ENCODE measurements around the gene RCOR3. TPM values are rescaled to one million over a fixed set of nuclear protein-coding genes. Genes with fewer than 3 reads are reported as not detected.
"Not testable (repeated sequence)": the region's sequence is repeated elsewhere in the genome, so short reads cannot be mapped to it uniquely, and the experiment has no call there.

Gene RCOR3
- total RNA-seq, 4 donors from 2014 or later = 26.1 to 88.5 (median 39.8) TPM

- intact Hi-C loops (cut with DNase I; ENCODE audit: low total_unique reads) = no loop called here
- H3K36me3 ChIP-seq = no peaks in the 10 kb centered on the region
These were observed 41.8 kb upstream of the RCOR3 start for GRCh38 chr1:211217392-211217791.

GRCh38 chr1:211222469-211223234, 36.5 kb upstream of the RCOR3 start:
- intact Hi-C loops (cut with DNase I; ENCODE audit: low total_unique reads); H3K27ac ChIP-seq; H3K4me1 ChIP-seq; H3K27me3 ChIP-seq; H3K9me3 ChIP-seq; H3K4me3 ChIP-seq; H3K36me3 ChIP-seq; DNase-seq: not testable (repeated sequence)

More at GRCh38 chr1:211217392-211217791, 41.8 kb upstream of the RCOR3 start:
- DNase-seq = no peak
- Histone ChIP-seq H3K9me3 (no peaks in the 10 kb centered on the region), H3K4me3 (no peak overlapping the region), H3K27ac (no peak overlapping the region), H3K4me1 (no peaks in the 10 kb centered on the region), H3K27me3 (no peaks in the 10 kb centered on the region)
- TF ChIP-seq POLR2A (IDR thresholded peaks at IDR 0.05) = no peak

GRCh38 chr1:211228573-211229364, 30.4 kb upstream of the RCOR3 start:
- H3K9me3 ChIP-seq; DNase-seq; H3K27ac ChIP-seq; H3K4me1 ChIP-seq; H3K4me3 ChIP-seq; H3K27me3 ChIP-seq; intact Hi-C loops (cut with DNase I; ENCODE audit: low total_unique reads); H3K36me3 ChIP-seq: not testable (repeated sequence)

GRCh38 chr1:211229365-211229759, 29.8 kb upstream of the RCOR3 start:
- Histone ChIP-seq H3K36me3 (no peaks in the 10 kb centered on the region), H3K4me1 (no peaks in the 10 kb centered on the region), H3K9me3 (no peaks in the 10 kb centered on the region), H3K27ac (no peak overlapping the region), H3K27me3 (no peaks in the 10 kb centered on the region), H3K4me3 (no peak overlapping the region)
- TF ChIP-seq CTCF (IDR thresholded peaks at IDR 0.05) (no peak), POLR2A (IDR thresholded peaks at IDR 0.05) (no peak)
- intact Hi-C loops (cut with DNase I; ENCODE audit: low total_unique reads) = no loop called here
- no peak for DNase-seq

GRCh38 chr1:211231873-211232272, 27.3 kb upstream of the RCOR3 start:
- Histone ChIP-seq H3K9me3 (no peaks in the 10 kb centered on the region), H3K4me3 (no peak overlapping the region), H3K36me3 (no peaks in the 10 kb centered on the region), H3K4me1 (no peaks in the 10 kb centered on the region), H3K27ac (no peak overlapping the region), H3K27me3 (no peaks in the 10 kb centered on the region)
- intact Hi-C loops (cut with DNase I; ENCODE audit: low total_unique reads) = no loop called here
- DNase-seq = no peak
- no peak for TF ChIP-seq CTCF (IDR thresholded peaks at IDR 0.05)
- no peak for TF ChIP-seq POLR2A (IDR thresholded peaks at IDR 0.05)

- no peaks in the 10 kb centered on the region for H3K27me3 ChIP-seq
- intact Hi-C loops (cut with DNase I; ENCODE audit: low total_unique reads) = no loop called here
- H3K4me3 ChIP-seq = no peak overlapping the region
- TF ChIP-seq CTCF (IDR thresholded peaks at IDR 0.05) = no peak
- no peak for TF ChIP-seq POLR2A (IDR thresholded peaks at IDR 0.05)
- H3K9me3 ChIP-seq = no peaks in the 10 kb centered on the region
- DNase-seq = no peak
- no peaks in the 10 kb centered on the region for H3K36me3 ChIP-seq
- H3K4me1 ChIP-seq = no peaks in the 10 kb centered on the region
- no peak overlapping the region for H3K27ac ChIP-seq
These were observed 22.4 kb upstream of the RCOR3 start for GRCh38 chr1:211236633-211237320.
